DMS79 (cell line): ENCODE data around the gene VSIG8.
A peak's percentile ranks its signal among the peaks of the same experiment; 100 is the strongest.
"Not testable (repeated sequence)": the region's sequence is repeated elsewhere in the genome, so short reads cannot be mapped to it uniquely, and the experiment has no call there.

Experiments used
- DNase-seq: peaks from one replicate; lab custom pipeline; 2025; lab: John Stamatoyannopoulos, UW

VSIG8 gene, protein sequence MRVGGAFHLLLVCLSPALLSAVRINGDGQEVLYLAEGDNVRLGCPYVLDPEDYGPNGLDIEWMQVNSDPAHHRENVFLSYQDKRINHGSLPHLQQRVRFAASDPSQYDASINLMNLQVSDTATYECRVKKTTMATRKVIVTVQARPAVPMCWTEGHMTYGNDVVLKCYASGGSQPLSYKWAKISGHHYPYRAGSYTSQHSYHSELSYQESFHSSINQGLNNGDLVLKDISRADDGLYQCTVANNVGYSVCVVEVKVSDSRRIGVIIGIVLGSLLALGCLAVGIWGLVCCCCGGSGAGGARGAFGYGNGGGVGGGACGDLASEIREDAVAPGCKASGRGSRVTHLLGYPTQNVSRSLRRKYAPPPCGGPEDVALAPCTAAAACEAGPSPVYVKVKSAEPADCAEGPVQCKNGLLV

DNA sequence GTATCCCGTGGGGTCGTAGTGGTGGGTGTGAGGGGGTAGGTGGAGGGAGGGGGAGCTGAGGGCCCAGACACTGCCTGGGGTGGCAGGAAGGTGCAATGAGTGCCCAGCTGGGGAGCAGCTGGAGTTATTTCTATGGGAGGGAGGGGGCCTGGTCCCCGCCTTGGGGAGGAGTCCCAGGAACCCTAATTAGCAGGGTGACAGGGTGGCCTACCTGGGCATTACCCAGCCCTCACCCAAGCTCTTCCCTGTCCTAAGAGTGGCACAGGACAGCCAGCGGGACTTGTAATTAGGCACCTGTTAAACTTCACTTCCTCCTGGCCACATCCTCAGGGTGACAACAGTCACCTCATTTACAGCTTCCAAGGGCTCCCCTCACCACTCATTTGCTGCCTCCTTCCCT, at the start of gene VSIG8:
TSS of gene VSIG8 (minus strand) at position 101 of the 400 bp plus-strand sequence. CDS start 136 bp downstream, outside the sequence.
- DNase-seq: no peak

DNA sequence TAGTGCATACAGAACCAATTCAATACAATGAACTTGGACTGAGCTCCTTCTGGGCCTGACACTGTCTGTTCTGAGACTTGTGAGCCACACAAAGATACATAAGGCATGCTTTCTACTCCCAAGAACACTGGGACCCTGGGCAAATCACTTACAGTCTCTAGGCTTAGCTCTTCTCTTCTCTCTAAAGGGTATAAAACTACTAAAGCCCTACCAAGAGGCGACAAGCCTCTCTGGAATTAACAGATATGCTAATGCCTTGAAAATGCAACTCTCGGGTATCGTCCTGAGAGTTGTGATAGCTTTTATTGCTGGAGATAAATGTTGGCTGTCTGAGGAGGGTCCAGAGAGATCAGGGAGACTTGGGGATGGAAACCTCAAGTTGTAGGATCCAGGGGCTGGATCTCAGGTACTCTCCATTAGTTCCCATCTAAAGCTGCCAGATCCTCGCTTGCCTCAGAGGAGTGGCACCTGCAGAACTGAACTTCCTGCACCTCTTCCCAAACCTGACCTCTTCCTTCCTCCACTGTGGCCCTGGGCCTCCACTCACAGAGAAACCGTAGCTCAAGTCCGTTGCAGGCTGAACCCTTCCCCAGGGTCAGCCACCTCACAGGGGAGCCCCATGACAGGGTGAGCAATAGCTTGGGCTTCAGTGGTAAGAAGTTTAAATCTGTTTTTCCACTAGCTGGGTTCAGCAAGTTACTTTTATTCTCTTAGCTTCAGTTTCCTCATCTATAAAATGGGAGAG, 49.0 kb upstream of the VSIG8 start:
- DNase-seq: no peak

DNA sequence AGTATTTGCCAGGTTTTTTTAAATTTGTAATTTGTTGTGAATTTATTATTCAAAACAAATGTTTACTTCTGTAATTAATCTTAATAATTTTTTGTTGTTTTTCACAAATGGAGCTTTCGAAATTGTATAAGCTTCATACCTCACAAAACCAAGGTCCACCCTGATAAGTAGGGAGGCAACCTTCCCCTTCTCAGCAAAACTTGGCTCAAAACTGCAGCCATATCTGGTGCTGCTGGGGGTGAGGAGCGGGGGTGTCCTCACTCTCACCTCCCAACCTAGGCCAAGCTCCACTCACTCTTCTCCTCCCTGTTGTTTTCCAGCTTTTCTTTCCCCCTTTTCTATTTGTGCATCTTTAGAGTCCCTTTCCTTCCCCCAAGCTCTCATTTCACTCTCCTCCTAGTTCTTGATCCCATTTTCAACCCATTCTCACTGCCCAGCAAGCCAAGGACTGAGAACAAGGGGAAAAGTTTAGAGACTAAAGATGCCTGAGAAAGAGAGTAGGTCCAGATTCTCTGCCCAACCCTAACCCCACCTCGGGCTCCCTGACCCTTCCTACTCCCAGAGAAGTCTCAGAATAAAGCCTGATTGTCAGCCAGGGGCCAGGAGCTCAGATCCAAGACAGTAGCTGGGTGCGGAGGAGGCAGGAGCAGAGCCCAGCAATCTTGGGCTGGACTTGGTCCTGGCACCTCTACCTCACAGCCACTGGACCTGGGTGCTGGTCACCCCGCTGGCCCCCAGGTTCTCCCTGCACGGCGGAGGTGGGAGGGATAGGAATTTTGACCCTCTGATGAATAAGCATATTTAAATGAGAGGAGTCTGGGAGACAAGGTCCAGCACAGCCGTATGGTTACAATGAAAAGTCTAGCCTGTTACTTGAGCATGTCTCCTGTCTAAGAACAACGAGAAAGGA, 45.8 kb upstream of the VSIG8 start:
- no peak for DNase-seq

DNA sequence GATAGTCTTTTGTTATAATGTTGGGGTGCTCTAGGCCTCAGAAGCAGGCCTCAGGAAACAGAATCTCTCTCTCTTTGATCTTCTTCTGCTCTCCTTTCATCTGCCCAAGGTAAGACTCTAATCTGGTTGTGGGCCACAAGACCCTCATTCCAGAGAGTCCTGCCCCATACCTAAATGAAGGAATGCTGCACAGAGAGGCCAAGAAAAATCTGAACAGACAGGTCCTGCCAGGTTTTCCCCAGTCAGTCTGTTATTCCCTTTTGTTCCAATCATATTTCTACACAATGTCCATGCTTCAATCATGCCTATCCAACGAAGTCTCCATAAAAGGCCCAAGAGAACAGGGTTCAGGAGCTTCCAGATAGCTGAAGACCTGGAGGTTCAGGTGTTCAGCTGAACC, 44.5 kb upstream of the VSIG8 start:
- no peak for DNase-seq

DNA sequence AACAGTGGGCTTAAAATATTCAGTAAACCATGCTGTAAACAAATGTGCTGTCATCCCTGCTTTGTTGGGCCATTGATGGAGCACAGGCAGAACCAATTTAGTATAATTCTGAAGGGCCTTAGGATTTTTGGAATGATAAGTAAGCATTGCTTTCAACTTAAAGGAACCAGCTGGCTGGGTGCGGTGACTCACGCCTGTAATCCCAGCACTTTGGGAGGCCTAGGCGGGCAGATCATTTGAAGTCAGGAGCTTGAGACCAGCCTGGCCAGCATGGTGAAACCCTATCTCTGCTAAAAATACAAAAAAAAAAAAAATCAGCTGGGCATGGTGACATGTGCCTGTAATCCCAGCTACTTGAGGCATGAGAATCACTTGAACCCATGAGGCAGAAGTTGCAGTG, 41.6 kb upstream of the VSIG8 start:
- DNase-seq: not testable (repeated sequence)

DNA sequence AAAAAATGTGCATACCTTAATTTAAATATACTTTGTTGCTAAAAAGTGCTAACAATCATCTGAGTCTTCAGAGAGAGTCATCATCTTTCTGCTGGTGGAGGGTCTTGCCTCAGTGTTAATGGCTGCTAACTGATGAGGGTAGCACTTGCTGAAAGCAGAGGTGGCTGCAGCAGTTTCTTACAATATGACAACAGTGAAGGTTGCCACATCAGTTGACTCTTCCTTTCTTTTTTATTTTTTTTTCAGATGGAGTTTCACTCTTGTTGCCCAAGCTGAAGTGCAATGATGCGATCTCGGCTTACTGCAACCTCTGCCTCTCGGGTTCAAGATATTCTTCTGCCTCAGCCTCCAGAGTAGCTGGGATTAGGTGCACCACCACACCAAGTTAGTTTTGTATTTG, 40.1 kb upstream of the VSIG8 start:
- DNase-seq: no peak

DNA sequence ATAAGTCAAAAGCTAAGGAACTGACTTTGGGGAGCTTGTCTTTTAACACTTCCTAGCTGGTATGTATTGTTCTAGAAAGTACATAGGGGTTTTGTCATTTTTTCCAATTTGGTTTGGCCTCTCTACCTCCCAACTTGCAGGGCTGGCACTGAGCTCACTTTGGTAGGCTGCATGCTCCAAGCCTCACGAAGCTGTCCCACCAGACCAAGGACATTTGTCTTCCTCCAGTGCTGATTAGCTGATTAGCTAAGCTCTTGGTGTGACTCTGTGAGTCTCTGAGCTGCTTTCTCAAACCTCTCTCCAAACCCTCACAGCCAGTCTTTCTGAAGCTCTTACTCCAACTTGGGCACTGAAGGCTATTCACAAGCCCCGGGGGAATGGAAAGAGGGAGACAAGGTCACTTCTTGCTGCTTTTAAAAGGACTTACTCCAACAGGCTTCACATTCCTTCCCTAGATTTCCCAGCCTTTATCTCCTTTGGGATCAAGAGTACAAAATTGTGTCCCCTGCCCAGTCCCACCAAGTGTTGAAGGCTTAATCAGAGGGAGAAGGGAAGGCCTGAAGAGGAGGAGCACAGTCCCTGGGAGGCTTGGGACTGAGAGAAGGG, 38.4 kb upstream of the VSIG8 start:
- DNase-seq: no peak

DNA sequence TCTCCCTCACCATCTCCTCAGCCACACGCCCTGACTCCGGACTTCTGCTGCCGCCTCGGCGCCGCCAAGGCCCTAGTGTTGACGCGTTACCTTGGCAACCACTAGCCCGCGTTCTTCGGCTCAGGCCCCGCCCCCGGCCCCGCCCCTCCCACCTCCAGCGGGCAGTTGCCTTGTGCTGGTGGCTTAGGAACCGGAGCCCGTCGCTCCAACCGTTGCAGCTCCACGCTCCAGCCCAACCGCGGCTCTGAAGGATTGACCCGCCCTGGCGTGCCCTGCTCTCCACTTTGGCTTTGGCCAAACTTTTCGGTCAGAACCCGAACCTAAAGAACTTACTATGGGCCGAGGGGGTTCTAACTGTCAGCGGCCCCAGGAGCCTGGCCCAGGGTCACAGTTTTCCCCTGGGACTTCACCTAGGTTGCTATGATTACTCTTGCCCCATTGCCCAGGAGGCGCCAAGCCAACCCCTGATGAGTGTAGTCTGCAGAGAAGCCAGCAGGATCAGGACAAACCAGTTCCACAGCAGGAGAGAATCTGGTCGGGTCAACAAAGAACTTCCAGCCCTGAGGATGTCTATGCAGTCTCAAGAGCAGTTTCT, 37.7 kb upstream of the VSIG8 start, which contains the start of gene CFAP45:
TSS of gene CFAP45 (minus strand) at position 80 of the 595 bp plus-strand sequence. CDS start at position 13, 67 bp downstream.
- peak; percentile 52 for DNase-seq

DNA sequence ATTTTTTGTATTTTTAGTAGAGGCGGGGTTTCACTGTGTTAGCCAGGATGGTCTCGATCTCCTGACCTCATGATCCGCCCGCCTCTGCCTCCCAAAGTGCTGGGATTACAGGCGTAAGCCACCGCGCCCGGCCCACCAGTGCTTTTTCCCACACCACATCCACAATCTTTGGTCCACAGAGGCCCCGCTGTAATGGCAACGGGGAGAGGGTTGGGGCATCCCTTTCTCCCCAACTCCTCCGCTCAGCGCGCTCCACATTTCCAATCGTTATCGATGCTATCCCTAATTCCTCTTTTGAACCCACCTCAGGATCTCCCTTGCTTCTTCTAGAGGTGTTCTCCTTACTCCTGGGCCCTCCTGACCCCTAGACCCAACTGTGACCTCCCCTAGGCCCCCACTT, 37.2 kb upstream of the VSIG8 start:
- DNase-seq: not testable (repeated sequence)

DNA sequence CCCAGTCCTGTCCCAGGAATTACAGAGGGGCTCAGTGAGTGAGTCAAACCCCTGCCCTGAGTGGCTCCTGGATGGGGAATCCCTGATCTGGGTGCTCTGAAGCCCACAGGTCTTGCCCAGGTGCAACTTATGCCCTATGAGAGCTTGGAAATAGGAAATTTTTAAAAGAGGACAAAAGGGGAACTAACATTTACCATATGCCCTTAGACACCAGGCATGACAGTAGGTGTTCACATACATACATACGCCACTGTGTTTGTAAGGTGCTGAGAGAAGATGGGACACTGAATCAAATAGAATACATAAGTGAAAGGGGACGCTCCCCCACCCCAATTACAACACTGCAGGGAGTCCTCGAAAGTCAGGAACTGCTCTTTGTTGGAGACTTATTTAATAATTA, 36.1 kb upstream of the VSIG8 start:
- DNase-seq: no peak

DNA sequence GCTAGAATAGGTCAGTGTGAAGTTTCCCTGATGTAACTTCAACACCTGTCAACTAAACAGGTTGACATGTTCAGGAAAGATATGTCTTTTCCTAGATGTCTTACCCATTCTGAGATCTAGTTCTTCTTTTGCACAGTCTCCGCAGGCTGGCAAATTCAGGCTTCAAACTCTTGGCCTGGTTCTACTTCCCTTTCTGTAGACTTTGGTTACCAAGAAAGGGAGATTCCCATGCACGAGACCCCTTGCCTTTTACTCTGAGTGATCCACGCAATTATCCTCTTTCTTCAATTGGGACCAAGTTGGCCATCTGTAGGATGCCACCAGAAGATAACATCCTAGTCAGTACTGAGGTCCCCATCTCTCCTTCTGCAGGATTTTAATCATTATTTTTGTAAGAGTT, 35.5 kb upstream of the VSIG8 start:
- DNase-seq: no peak

DNA sequence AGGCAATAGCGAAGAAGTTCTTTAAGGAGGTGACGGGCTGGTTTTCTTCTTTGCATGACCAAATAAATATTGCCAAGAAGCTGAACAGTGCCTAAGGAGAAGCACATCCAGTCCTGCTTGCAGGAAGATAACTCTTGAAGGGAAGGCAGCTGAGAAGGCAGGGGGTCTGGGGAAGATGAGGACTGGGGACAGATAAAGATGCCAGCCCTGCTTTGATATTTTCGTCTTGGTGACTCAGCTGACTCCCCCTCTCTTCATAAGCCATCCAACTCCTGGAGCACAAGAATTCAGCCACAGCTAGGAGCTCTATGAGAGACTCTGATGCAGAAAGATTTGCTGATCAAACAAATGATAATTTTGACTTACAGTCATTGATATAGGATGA, 34.1 kb upstream of the VSIG8 start:
- DNase-seq: no peak

DNA sequence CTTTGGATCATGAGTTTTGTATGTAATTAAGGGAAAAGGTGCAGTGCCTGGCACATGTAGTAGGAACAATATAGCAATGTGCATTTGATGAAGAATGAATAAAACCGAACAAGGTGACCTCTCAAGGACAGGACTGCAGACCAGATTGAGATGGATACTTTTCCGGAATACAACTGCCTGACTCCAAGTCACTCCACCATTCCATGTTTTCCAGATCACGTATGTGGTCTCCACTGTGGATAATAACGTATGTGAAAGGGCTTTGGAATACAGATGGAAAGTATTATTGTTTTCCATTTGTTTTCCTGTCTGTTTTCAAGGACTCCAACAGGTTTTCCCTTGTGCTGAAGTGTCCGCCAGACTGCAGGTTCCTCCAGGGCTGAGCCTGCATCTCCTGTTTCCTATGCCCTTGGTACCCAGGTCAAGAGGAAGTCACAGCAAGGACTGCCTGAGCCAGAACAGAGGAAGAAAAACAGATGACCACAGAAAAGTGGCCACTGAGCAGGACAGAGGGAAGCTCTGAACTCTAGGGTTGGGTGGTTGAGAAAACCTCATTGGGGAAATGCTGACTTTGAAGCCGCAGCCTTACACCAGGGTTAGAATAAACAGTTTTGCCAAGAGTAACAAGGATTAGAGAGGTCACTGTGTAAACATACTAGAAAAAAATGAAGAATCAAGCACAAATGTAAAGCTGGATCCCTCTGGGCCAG, 33.5 kb upstream of the VSIG8 start:
- DNase-seq: no peak

DNA sequence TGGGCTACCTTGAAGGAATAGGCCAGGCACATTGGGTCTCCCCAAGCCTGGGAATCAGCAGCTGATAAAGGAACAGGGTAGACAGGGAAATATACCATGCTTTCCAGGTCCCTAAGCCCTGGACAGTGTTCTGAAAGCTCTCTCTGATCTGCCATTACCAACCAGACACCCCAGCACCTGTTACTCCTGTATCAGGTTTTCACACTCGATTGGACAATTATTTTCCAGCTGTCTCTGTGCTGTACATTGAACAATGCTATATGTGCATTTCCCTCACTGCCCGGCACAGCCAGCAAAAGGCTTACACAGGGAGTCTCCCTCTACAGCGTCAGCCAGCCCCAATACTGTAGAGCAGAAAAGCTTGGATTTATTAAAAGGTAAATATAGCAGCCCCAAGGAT, 32.8 kb upstream of the VSIG8 start:
- no peak for DNase-seq

DNA sequence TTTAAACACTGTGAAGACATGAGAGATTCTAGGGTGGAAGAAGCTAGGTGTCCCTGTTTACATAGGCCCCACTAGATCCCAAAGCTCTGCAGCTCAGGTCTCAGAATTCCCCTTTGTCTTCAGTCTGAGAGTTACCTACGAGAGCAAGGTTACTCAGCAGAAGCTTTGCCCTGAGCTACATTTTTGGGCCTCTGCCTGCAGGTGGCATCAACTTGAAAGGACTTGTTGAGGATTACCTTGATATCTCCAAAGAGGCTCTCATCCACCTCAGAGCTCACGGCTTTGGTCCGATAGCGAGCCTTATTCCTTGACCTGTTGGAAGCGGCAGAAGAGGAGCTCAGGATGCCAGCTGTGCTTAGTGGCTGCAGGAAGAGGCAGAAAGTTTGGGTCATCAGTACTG, 30.5 kb upstream of the VSIG8 start:
- DNase-seq: no peak

DNA sequence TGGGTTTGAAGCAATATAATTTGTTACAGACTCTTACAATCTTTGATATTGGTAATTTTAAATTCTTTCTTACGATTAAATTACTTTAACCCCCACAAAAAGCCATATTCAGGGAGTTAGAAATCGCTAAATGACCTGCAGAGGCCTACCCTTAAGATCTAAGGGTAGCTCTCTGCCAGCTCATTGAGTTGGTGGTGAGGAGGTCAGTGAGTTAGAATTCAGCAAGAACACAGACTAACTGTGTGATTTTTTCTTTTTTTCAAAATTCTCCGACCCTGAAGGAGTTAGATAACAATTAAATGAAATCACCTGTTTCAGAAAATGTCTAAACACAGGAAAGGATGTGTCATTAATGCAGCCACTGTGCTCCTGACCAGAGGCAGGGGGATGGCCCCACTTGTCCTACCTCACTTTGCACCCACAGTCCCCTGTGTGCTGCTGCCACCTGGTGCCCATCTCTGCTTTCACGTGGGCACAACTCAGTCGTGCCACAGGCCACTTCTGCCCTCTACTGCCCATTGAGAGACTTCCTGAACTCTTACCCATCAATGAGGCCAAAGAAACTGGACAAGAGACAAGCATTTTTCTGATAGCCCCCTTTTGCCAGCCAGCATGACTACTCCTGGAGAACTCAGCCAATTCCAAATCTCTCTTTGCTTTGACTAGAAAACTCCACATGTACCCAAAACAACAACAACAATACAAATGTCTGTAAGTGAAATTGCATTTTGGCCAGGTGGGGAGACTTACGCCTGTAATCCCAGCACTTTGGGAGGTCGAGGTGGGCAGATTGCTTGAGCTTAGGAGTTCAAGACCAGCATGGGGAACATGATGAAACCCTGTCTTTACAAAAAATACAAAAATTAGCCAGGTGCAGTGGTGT, 29.1 kb upstream of the VSIG8 start:
- DNase-seq: peak; percentile 55

DNA sequence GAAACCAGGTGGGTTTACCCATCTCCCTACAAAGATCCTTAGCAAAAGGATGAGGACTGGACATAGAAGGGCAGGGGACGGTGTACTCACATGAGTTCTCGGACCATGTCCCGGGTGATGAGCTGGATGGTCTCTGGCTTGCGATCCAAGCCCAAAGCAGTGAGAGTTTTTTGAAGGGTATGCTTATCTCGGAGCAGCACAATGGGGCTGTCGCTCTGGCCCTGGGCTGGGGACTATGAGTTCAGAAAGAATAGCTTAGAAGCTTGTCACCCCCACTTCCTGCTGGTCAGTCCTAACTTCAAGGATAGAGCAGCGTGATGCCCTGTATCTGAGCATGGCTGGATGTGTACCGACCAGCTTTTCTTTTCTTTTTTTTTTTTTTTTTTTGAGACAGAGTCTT, 27.9 kb upstream of the VSIG8 start:
- no peak for DNase-seq

DNA sequence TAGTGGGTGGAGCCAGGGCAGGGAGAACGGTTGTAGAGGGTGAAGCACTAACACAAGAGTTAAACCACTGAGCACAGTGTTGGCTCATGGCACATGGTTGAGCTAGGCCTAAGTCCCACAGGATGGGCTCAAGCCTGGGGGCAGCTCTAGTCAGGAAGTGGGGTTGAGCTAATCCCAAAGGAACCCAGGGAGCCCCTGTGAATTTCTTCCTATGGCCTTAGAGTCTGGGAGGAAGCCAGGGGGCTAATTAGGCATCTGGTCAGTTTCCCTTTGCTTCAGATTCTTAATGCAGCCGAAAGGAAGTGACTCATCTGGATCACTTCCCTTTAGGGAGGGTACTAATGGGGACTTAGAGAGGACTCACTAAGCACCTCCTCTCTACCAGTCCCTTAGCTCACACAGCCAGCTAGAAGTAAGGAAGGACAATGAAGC, 27.4 kb upstream of the VSIG8 start:
- DNase-seq: no peak

DNA sequence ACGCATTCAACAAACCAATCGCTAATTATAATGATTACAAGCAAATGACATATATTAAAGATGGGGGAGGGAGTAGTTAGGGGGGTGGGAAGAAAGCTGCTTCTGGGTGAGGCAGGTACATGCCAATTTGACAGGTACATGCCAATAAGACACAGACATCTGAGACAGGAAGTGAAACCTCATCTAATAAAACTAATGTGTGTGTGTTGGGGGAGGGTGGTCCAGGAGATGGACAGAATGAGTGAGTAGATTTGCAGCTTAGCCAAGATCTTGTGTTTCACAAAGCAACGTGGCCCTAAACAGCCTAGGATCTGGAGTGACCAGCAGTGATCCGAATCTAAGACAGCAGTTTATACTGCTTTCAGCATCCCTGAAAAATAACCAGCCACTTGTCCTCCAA, 26.7 kb upstream of the VSIG8 start:
- no peak for DNase-seq

DNA sequence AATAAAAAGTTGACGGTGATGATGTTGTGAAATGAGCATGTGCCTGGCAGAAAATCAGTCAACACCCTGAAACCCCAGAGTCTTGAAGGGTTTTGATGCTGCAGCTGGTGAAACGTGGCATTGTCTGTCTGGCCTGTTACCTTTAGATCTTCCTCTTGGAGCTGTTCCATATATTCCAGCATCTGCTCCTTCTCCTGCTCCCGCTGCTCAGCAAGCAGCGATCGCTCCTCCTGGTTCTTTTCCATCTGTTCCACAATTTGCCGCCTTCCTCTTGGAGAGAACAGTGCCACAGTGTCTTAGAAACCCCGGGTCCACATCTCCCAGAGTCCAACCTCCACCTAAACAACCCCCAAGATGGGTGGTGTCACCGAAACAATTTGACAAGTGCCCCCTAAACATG, 21.8 kb upstream of the VSIG8 start:
- DNase-seq: no peak
